ENCODE measurements around the gene SGCA. TPM values are rescaled to one million over a fixed set of nuclear protein-coding genes. Genes with fewer than 3 reads are reported as not detected.

Gene SGCA
- total RNA-seq, 1 donor from 2014 or later = 12.0 TPM

DNA sequence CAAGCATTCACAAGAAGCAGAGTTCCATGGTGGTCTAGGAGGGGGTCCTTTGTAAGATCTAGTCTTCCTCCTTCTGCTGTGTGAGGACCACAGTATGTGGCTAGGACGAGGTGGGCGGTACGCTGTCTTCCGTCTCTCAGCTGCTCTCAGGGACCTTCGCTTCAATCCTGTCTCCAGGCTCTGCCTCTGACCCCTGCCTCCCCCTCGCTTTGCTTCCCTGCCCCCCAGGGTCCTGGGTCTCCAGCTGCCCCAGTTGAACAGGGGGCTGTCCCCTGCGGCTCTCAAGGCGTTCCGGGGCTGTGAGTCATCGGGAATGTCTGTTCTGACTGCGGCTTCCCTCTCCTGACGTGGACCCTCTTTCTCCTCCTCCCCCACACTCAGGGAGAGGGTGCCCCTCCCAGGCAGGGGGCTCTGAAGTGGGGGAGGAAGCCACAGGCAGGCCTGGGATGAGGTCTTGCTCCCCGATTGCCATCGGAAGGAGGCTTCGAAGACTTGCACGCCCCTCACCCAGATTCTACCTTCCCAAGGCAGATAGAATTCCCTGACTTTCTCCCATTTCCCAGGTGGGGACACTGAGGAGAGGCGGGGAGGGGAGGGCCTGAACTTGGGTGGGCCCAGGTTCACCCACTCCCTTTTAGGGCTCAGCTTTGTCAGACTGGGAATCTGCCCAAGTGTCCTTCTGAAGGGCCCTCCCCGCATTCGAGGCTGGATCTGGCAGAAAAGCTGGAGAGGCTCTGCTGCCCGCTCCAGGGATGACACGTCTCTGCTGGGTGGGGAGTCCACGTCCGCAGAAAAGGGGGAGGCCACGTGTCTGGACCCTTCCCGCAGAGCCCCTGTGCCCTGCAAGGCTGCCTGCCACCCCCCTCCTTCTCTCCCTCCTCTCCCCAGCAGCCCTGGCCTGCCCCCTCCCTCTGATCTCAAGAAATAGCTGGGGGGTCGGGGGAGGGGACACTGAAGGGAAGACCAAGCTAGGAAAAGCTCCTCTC lies 44.7 kb downstream of the SGCA start:
- Mint-ChIP-seq H3K36me3 (ENCODE audit: unreplicated experiment) (no peaks in the 10 kb centered on the region), H3K4me3 (ENCODE audit: unreplicated experiment) (peak overlapping the region; percentile 66), H3K27ac (ENCODE audit: unreplicated experiment) (peak overlapping the region; percentile 100), H3K27me3 (ENCODE audit: unreplicated experiment) (no peaks in the 10 kb centered on the region), H3K9me3 (ENCODE audit: unreplicated experiment) (no peaks in the 10 kb centered on the region), H3K4me1 (ENCODE audit: unreplicated experiment) (peaks cover 99% of the 10 kb centered on the region)
- peak; percentile 96 for DNase-seq (ENCODE audit: extremely low spot score, unreplicated experiment)
- TF ChIP-seq, protein P1, sequence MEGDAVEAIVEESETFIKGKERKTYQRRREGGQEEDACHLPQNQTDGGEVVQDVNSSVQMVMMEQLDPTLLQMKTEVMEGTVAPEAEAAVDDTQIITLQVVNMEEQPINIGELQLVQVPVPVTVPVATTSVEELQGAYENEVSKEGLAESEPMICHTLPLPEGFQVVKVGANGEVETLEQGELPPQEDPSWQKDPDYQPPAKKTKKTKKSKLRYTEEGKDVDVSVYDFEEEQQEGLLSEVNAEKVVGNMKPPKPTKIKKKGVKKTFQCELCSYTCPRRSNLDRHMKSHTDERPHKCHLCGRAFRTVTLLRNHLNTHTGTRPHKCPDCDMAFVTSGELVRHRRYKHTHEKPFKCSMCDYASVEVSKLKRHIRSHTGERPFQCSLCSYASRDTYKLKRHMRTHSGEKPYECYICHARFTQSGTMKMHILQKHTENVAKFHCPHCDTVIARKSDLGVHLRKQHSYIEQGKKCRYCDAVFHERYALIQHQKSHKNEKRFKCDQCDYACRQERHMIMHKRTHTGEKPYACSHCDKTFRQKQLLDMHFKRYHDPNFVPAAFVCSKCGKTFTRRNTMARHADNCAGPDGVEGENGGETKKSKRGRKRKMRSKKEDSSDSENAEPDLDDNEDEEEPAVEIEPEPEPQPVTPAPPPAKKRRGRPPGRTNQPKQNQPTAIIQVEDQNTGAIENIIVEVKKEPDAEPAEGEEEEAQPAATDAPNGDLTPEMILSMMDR (IDR thresholded peaks at IDR 0.05) = no peak

DNA sequence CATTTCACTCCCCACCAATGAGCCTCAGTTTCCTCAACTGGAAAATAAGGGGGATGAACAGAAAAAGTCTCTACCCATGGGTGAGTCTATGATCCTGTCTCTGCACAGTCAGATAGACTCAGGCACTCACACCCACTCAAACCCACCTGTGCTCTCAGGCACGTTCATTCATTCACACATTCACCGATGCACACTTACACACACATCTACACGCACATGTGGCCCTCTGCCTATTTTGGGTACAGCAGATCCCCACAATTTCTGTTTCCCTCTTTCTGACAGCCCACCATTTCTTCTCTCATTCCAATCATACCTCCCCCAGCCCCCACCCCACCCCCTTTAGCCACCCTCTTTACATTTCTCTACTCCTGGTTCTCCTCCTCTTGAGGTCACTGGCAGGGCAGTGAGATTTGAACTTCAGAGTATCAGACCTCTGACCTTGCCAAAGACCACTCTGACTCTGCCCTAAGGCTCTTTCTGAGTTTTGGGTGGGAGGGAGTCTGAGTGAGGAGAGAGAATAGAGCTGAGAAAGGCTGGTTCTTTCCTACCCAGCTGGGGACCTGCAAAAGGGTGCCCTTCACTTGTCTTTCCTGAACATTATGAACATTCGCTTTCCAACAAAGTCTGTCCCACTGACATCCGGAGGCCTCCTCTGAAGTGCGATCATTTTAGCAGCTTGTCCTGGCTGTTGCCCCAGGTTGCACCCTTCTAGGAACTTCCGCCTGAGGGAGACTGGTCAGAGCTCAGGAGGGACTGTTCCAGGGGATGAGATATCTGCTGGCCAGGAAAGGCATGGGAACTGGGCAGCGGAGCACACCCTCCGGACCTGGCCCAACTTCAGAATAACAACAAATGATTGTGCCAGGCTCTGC lies 45.7 kb downstream of the SGCA start:
- TF ChIP-seq, protein P1 (IDR thresholded peaks at IDR 0.05) = no peak
- H3K27me3 Mint-ChIP-seq (ENCODE audit: unreplicated experiment) = no peaks in the 10 kb centered on the region
- peak overlapping the region; percentile 49 for H3K4me3 Mint-ChIP-seq (ENCODE audit: unreplicated experiment)
- H3K36me3 Mint-ChIP-seq (ENCODE audit: unreplicated experiment) = no peaks in the 10 kb centered on the region
- peaks cover 97% of the 10 kb centered on the region for H3K4me1 Mint-ChIP-seq (ENCODE audit: unreplicated experiment)
- peak overlapping the region; percentile 100 for H3K27ac Mint-ChIP-seq (ENCODE audit: unreplicated experiment)
- H3K9me3 Mint-ChIP-seq (ENCODE audit: unreplicated experiment) = no peaks in the 10 kb centered on the region
- peak; percentile 48 for DNase-seq (ENCODE audit: extremely low spot score, unreplicated experiment)

DNA sequence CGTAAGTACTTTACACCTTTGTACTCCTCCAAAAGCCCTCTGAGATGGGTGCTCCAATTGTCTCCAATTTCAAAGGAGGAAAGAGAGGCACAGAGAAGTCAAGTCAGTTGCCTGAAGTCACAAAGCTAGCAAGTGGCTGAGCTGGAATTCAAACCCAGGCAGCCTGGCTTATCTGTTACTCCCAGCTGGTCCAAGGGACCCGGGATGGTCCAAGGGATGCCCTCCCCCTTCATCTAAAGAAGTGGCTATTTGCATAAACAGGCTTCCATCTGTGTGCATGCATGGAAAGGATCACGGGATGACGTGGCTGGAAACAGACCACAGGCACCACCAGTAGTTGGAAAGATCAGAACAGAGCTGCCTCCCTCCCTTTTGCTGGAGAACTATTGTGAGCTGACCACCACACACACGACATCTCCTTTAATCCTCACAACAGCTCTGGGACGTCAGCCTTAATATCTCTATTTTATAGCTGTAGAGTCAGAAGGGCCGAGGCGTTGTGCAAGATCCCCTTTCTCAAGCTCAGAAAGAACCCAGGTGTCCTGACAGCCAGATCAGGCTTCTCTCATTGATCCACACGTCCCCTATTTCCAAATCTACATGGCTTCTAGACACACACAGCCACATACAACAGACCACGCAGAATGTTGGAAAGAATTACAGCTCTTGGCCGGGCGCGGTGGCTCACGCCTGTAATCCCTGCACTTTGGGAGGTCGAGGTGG lies 46.5 kb downstream of the SGCA start:
- Mint-ChIP-seq H3K27me3 (ENCODE audit: unreplicated experiment) (no peaks in the 10 kb centered on the region), H3K36me3 (ENCODE audit: unreplicated experiment) (no peaks in the 10 kb centered on the region), H3K4me1 (ENCODE audit: unreplicated experiment) (peaks cover 97% of the 10 kb centered on the region), H3K4me3 (ENCODE audit: unreplicated experiment) (peak overlapping the region; percentile 1), H3K27ac (ENCODE audit: unreplicated experiment) (peak overlapping the region; percentile 100), H3K9me3 (ENCODE audit: unreplicated experiment) (no peaks in the 10 kb centered on the region)
- TF ChIP-seq, protein P1 (IDR thresholded peaks at IDR 0.05) = no peak
- peak; percentile 56 for DNase-seq (ENCODE audit: extremely low spot score, unreplicated experiment)

DNA sequence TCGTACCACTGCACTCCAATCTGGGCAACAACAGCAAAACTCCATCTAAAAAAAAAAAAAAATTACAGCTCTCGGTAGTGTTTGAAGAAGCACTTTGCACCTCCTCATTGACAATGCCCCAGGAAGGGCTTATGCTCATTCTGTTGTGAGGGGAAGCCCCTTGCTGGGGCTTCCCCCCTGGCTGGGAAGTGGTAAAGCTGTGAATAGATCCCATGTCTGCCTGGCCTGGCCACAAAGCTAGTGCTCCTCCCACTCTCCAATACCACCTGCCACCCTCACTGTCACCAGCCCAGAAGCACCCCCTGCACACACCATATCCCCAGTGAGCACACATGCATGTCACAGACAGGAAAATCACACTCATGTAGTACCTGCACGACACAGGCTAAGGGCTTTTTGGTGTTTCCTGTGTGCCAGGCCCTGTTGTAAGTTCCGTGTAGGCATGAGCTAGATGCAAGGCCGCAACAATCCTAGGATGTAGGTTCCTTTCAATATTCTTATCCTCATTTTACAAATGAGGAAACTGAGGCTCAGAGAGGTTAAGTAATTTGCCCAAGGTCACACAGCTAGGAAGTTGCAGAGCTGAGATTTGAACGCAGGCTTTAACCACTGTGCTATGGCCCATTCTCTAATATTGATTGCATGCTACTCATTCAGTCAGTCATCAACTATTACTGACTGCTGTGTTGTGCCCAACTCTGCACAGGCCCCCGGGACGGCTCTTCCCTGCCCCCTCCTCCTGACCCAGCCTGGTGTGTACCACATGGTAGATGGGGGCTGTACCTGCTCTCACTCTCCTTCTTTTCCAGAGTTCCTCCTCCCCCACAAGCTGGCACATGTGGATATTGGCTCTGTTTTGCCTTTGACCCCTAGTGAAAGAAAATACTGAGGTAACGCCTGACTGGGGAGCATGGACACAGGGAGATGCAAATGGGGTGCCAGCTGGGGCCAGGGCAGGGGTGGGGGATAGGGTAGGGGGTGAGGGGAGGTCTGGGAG lies 47.5 kb downstream of the SGCA start:
- Mint-ChIP-seq H3K27ac (ENCODE audit: unreplicated experiment) (peak overlapping the region; percentile 82), H3K4me1 (ENCODE audit: unreplicated experiment) (peaks cover 97% of the 10 kb centered on the region), H3K4me3 (ENCODE audit: unreplicated experiment) (no peak overlapping the region), H3K36me3 (ENCODE audit: unreplicated experiment) (no peaks in the 10 kb centered on the region), H3K9me3 (ENCODE audit: unreplicated experiment) (no peaks in the 10 kb centered on the region), H3K27me3 (ENCODE audit: unreplicated experiment) (no peaks in the 10 kb centered on the region)
- DNase-seq (ENCODE audit: extremely low spot score, unreplicated experiment) = peak; percentile 75
- TF ChIP-seq, protein P1 (IDR thresholded peaks at IDR 0.05) = peak; percentile 19
